Upper lobe of right lung (tissue), 1 donor: ENCODE data around the gene FAM234A. TPM values are rescaled to one million over a fixed set of nuclear protein-coding genes. Genes with fewer than 3 reads are reported as not detected.

Experiments used
- ATAC-seq: fragments of 200-7000 bp; cut with Tn5 transposase; one replicate; pipeline ENCODE4 v1.9.1; 2020; ENCODE audit warnings: mild to moderate bottlenecking, moderate library complexity
- DNase-seq: peaks from one replicate; pipeline ENCODE4 v3.0.0-alpha.2; 2020
- H3K27ac ChIP-seq: fragments of 200-600 bp; one replicate; pipeline ENCODE4 v1.8.0; 2022
- H3K27me3 ChIP-seq: fragments of 200-600 bp; one replicate; pipeline ENCODE4 v1.8.0; 2022; ENCODE audit warnings: mild to moderate bottlenecking
- H3K36me3 ChIP-seq: fragments of 200-600 bp; one replicate; pipeline ENCODE4 v1.8.0; 2022
- H3K4me1 ChIP-seq: fragments of 200-600 bp; one replicate; pipeline ENCODE4 v1.8.0; 2022
- H3K4me3 ChIP-seq: fragments of 200-600 bp; one replicate; pipeline ENCODE4 v1.8.0; 2022; ENCODE audit warnings: mild to moderate bottlenecking
- H3K9me3 ChIP-seq: fragments of 200-600 bp; one replicate; pipeline ENCODE4 v1.8.0; 2022
- CTCF ChIP-seq: fragments of 200-600 bp; IDR thresholded peaks from one replicate; pipeline ENCODE4 v1.8.0; 2022; ENCODE audit warnings: antibody characterized with exemption
- intact Hi-C: fragments of 100-400 bp; cut with DNase I; formaldehyde crosslinking; loops from one replicate; pipeline ENCODE4 v1.11.0; 2022
- total RNA-seq: library from RNA; stranded (reverse); fragmentation: NEBNext Ultra II Directional; extraction: Animal tissue kit (Norgen Biotek cat#: 25700); gene quantifications from one replicate; pipeline ENCODE4 v1.2.1, GENCODE V29; 2021
- donor health status: DM: no; HTN: yes; CAD: no; lungs with severe emphysema.

Gene FAM234A
- total RNA-seq, 1 donor from 2014 or later: 56.0 TPM

GRCh38 chr16:314795-315299 lies 80.2 kb downstream of the FAM234A start:
- Histone ChIP-seq H3K27ac (no peak overlapping the region), H3K9me3 (no peaks in the 10 kb centered on the region), H3K4me3 (no peak overlapping the region), H3K36me3 (peaks cover 30% of the 10 kb centered on the region), H3K27me3 (no peaks in the 10 kb centered on the region), H3K4me1 (no peaks in the 10 kb centered on the region)
- no peak for TF ChIP-seq CTCF
- ATAC-seq (no peak), DNase-seq (no peak)
- intact Hi-C loops: no loop called here

Other genes starting within 250 kb of the FAM234A start
- 12.0 TPM for gene POLR3K, start 181.2 kb upstream of the FAM234A start, total RNA-seq
- 11.6 TPM for gene SNRNP25, start 181.0 kb upstream of the FAM234A start, total RNA-seq
- 48.4 TPM for gene RHBDF1, start 162.2 kb upstream of the FAM234A start, total RNA-seq
- gene MPG, start 156.6 kb upstream of the FAM234A start, total RNA-seq: 42.5 TPM
- gene NPRL3, start 96.1 kb upstream of the FAM234A start, total RNA-seq: 30.6 TPM
- gene HBZ, start 82.2 kb upstream of the FAM234A start, total RNA-seq: not detected
- not detected for gene HBM, start 68.8 kb upstream of the FAM234A start, total RNA-seq
- gene HBA2, start 61.9 kb upstream of the FAM234A start, total RNA-seq: 248 TPM
- gene HBA1, start 58.1 kb upstream of the FAM234A start, total RNA-seq: 241 TPM
- gene HBQ1, start 54.4 kb upstream of the FAM234A start, total RNA-seq: not detected
- 78.8 TPM for gene LUC7L, start 5.4 kb upstream of the FAM234A start, total RNA-seq
- gene RGS11, start 41.1 kb downstream of the FAM234A start, total RNA-seq: 7.8 TPM
- gene ARHGDIG, start 45.8 kb downstream of the FAM234A start, total RNA-seq: 1.3 TPM
- 0.96 TPM for gene PDIA2, start 48.3 kb downstream of the FAM234A start, total RNA-seq
- 28.9 TPM for gene AXIN1, start 117.9 kb downstream of the FAM234A start, total RNA-seq
- gene MRPL28, start 135.7 kb downstream of the FAM234A start, total RNA-seq: 39.0 TPM
- gene PGAP6, start 147.2 kb downstream of the FAM234A start, total RNA-seq: 65.2 TPM
- gene NME4, start 162.4 kb downstream of the FAM234A start, total RNA-seq: 45.6 TPM
- gene DECR2, start 167.1 kb downstream of the FAM234A start, total RNA-seq: 14.2 TPM
- 44.1 TPM for gene RAB11FIP3, start 190.8 kb downstream of the FAM234A start, total RNA-seq